Large intestine (tissue), 3 donors: ENCODE results near the gene CLIP3. TPM values are rescaled to one million over a fixed set of nuclear protein-coding genes. Genes with fewer than 3 reads are reported as not detected.
"Not testable (repeated sequence)": the region's sequence is repeated elsewhere in the genome, so short reads cannot be mapped to it uniquely, and the experiment has no call there.

ENCODE experiments used
- DNase-seq, 2 donors: peaks; one replicate each; pipeline versions ENCODE4 v3.0.0 to v3.0.0-alpha.2; 2013
- H3K27ac ChIP-seq: one replicate; pipeline ENCODE4 v1.5.1; 2013; ENCODE audit warnings: low read length
- H3K27me3 ChIP-seq: 2 replicates; pipeline ENCODE4 v1.6.1; 2013; ENCODE audit warnings: low read length; ENCODE audit not compliant: control insufficient read depth, insufficient read depth
- H3K36me3 ChIP-seq: 2 replicates; pipeline ENCODE4 v1.6.1; 2013; ENCODE audit warnings: low read length; ENCODE audit not compliant: control insufficient read depth, insufficient read depth
- H3K4me1 ChIP-seq: one replicate; pipeline ENCODE4 v1.6.1; 2013; ENCODE audit warnings: low read length; ENCODE audit not compliant: control insufficient read depth, insufficient read depth
- H3K4me3 ChIP-seq: one replicate; pipeline ENCODE4 v1.5.1; 2013; ENCODE audit warnings: low read length
- H3K9me3 ChIP-seq: one replicate; pipeline ENCODE4 v1.6.1; 2013; ENCODE audit warnings: mild to moderate bottlenecking, low read depth, low read length, moderate library complexity; ENCODE audit not compliant: control insufficient read depth
- WGBS: methylation state at CpG from one replicate; pipeline ENCODE4 v1.1.5; 2013; ENCODE audit warnings: low lambda C conversion rate; ENCODE audit not compliant: insufficient coverage; 5-methylcytosine and 5-hydroxymethylcytosine counted together
- polyA plus RNA-seq: library from polyadenylated mRNA; unstranded; fragments of 120-200 nt; gene quantifications from one replicate; pipeline ENCODE4 v1.2.1, GENCODE V29; 2013

CLIP3 gene
- polyA plus RNA-seq, 1 donor, result 21.5 TPM

- H3K9me3 ChIP-seq, result no peaks in the 10 kb centered on the region
- no peak overlapping the region for H3K27ac ChIP-seq
- WGBS, result no CpG with 5 or more reads among the region's 4 CpGs
- H3K4me3 ChIP-seq, result no peak overlapping the region
- peaks cover 6% of the 10 kb centered on the region for H3K4me1 ChIP-seq
- no peaks in the 10 kb centered on the region for H3K27me3 ChIP-seq
- H3K36me3 ChIP-seq, result no peaks in the 10 kb centered on the region
- DNase-seq, result no peak
Observed at GRCh38 chr19:36049080-36049698, 16.5 kb upstream of the CLIP3 start.

GRCh38 chr19:36047835-36048234 lies 15.2 kb upstream of the CLIP3 start:
- no peak for DNase-seq
- no peaks in the 10 kb centered on the region for H3K36me3 ChIP-seq
- H3K27me3 ChIP-seq, result no peaks in the 10 kb centered on the region
- H3K4me3 ChIP-seq, result no peak overlapping the region
- no peak overlapping the region for H3K27ac ChIP-seq
- H3K4me1 ChIP-seq, result peaks cover 3% of the 10 kb centered on the region
- no peaks in the 10 kb centered on the region for H3K9me3 ChIP-seq

- H3K9me3 ChIP-seq, result no peaks in the 10 kb centered on the region
- no peak for DNase-seq
- H3K27me3 ChIP-seq, result no peaks in the 10 kb centered on the region
- H3K4me3 ChIP-seq, result no peak overlapping the region
- 83% methylated on average over 1 of the region's 5 CpGs for WGBS
- no peaks in the 10 kb centered on the region for H3K4me1 ChIP-seq
- H3K36me3 ChIP-seq, result no peaks in the 10 kb centered on the region
- H3K27ac ChIP-seq, result no peak overlapping the region
Observed at GRCh38 chr19:36046443-36047050, 13.9 kb upstream of the CLIP3 start.

- Histone ChIP-seq H3K27me3 (no peaks in the 10 kb centered on the region), H3K4me3 (no peak overlapping the region), H3K4me1 (no peaks in the 10 kb centered on the region), H3K36me3 (peaks cover 2% of the 10 kb centered on the region), H3K9me3 (peaks cover 2% of the 10 kb centered on the region), H3K27ac (no peak overlapping the region)
- no CpG with 5 or more reads among the region's 2 CpGs for WGBS
- no peak for DNase-seq
Observed at GRCh38 chr19:36043952-36044351, 11.3 kb upstream of the CLIP3 start.

DNA sequence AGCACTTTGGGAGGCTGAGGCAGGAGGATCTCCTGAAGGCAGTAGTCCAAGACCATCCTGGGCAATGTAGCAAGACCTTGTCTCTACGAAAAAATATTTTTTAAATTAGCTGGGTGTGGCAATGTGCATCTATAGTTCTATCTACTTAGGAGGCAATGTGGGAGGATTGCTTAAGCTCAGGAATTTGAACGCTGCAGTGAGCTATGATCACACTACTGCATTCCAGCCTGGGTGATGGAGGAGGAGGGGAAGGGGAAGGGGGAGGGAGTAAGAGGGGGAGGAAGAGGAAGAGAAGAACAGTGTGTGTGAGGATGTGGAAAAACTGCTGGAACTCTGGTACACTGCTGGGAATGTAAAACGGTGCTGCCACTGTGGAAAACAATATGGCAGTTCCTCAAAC lies 9.2 kb upstream of the CLIP3 start:
- Histone ChIP-seq H3K27ac (no peak overlapping the region), H3K4me3 (no peak overlapping the region), H3K36me3 (peaks cover 2% of the 10 kb centered on the region), H3K4me1 (no peaks in the 10 kb centered on the region), H3K27me3 (no peaks in the 10 kb centered on the region), H3K9me3 (peaks cover 2% of the 10 kb centered on the region)
- peak; percentile 35 to 45 for DNase-seq
- WGBS, result no CpG with 5 or more reads among the region's 3 CpGs

DNA sequence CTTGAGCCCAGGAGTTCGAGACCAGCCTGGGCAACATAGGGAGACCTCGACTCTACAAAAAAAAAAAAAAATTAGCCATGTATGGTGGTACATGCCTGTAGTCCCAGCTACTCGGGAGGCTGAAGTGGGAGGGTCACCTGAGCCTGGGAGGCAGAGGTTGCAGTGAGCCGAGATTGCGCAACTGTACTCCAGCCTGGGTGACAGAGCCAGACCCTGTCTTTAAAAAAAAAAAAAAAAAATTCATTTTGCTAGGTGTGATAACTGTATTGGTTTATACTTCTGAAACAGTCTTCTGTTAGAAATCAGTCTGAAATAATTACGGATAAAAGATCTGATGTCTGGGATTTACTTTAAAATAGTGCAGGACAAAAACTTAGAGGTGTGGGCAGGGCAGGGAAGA lies 8.4 kb upstream of the CLIP3 start:
- H3K9me3 ChIP-seq, H3K27me3 ChIP-seq, H3K27ac ChIP-seq, H3K4me3 ChIP-seq, H3K4me1 ChIP-seq, H3K36me3 ChIP-seq, DNase-seq: not testable (repeated sequence)
- no CpG with 5 or more reads among the region's 6 CpGs for WGBS

GRCh38 chr19:36040495-36040894 lies 7.8 kb upstream of the CLIP3 start:
- H3K4me1 ChIP-seq, result no peaks in the 10 kb centered on the region
- H3K9me3 ChIP-seq, result peaks cover 2% of the 10 kb centered on the region
- no peak overlapping the region for H3K27ac ChIP-seq
- WGBS, result no CpG with 5 or more reads among the region's 6 CpGs
- DNase-seq, result no peak
- H3K4me3 ChIP-seq, result no peak overlapping the region
- H3K27me3 ChIP-seq, result no peaks in the 10 kb centered on the region
- peaks cover 2% of the 10 kb centered on the region for H3K36me3 ChIP-seq

DNA sequence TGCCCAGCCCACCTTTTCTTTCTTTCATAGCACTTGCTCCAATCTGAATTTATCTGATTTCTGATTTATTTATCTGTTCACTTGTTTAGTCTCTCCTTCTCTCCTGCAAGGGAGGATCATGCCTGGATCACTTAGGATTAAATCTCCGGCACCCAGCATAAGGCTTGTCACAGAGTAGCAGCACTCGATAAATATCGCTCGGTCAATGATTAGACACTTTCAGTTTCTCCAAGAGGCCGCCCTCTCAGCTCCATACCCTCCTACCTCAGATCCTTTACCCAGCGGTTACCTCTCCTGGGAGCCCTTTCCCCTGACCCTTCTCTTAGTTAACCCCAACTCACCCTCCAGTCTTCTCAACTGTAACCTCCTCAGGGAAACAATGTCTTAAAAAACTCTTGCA lies 1.4 kb downstream of the CLIP3 start:
- H3K9me3 ChIP-seq, result peaks cover 3% of the 10 kb centered on the region
- H3K4me3 ChIP-seq, result no peak overlapping the region
- H3K4me1 ChIP-seq, result peaks cover 5% of the 10 kb centered on the region
- WGBS, result no CpG with 5 or more reads among the region's 6 CpGs
- peaks cover 15% of the 10 kb centered on the region for H3K36me3 ChIP-seq
- peak in 1 of 2 donors; percentile 22 for DNase-seq
- no peaks in the 10 kb centered on the region for H3K27me3 ChIP-seq
- no peak overlapping the region for H3K27ac ChIP-seq

DNA sequence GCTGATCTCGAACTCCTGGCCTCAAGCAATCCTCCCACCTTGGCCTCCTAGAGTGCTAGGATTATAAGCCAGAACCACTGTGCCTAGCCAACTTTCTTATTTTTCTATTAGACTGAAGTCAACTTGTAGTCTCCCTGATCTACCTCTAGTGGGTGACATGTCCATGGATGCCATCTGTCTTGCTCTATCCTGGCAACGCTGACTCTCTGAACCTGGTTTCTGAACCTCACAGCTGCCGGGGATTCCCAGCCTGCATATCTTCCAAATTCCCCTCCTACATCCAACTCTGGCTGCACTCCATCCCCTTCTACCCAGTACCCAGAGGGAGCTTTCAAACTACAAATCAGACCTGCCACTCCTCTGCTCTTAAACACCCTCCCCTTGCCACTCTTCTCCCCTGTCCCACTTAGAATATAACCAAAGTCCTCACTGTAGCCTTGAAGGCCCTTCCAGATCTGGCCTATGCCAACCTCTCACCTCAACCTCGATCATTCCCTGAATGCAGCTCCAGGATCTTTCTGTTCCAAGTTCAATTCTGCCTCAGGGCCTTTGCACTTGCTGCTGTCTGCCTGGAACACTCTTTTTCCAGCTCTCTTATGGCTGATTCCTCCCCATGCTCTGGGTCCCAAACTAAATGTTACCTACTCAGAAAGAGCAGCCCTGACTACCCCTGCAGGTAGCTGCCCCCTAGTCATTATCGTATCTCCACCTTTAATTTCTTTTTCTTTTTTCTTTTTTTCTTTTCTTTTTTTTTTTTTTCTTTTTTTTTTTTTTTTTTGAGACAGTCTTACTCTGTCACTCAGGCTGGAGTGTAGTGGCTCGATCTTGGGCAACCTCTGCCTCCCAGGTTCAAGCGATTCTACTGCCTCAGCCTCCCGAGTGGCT lies 2.2 kb downstream of the CLIP3 start:
- no peaks in the 10 kb centered on the region for H3K27me3 ChIP-seq
- H3K4me1 ChIP-seq, result peaks cover 5% of the 10 kb centered on the region
- no peak overlapping the region for H3K27ac ChIP-seq
- no peak for DNase-seq
- peaks cover 3% of the 10 kb centered on the region for H3K9me3 ChIP-seq
- H3K4me3 ChIP-seq, result no peak overlapping the region
- peaks cover 15% of the 10 kb centered on the region for H3K36me3 ChIP-seq
- 100% methylated on average over 2 of the region's 8 CpGs for WGBS

- no peak for DNase-seq
- Histone ChIP-seq H3K36me3 (peaks cover 18% of the 10 kb centered on the region), H3K4me1 (peaks cover 5% of the 10 kb centered on the region), H3K4me3 (no peak overlapping the region), H3K27me3 (no peaks in the 10 kb centered on the region), H3K9me3 (peaks cover 3% of the 10 kb centered on the region), H3K27ac (no peak overlapping the region)
- 100% methylated on average over 1 of the region's 10 CpGs for WGBS
Observed at GRCh38 chr19:36028313-36029041, 4.2 kb downstream of the CLIP3 start.
